GM23248 (cell line): ENCODE data around the gene COL4A4.

Source experiments
- EZH2 ChIP-seq: fragments of 200-600 bp; sonication (generic); IDR thresholded peaks from 2 replicates; pipeline ENCODE4 v1.6.1; 2018; ENCODE audit warnings: antibody characterized with exemption, mild to moderate bottlenecking; ENCODE audit not compliant: insufficient read depth, poor library complexity, severe bottlenecking
- EZH2phosphoT487 ChIP-seq: fragments of 200-600 bp; sonication (generic); IDR thresholded peaks from 2 replicates; pipeline ENCODE4 v1.6.1; 2018; ENCODE audit warnings: antibody characterized with exemption, moderate library complexity, mild to moderate bottlenecking, low read depth; ENCODE audit not compliant: insufficient read depth

DNA sequence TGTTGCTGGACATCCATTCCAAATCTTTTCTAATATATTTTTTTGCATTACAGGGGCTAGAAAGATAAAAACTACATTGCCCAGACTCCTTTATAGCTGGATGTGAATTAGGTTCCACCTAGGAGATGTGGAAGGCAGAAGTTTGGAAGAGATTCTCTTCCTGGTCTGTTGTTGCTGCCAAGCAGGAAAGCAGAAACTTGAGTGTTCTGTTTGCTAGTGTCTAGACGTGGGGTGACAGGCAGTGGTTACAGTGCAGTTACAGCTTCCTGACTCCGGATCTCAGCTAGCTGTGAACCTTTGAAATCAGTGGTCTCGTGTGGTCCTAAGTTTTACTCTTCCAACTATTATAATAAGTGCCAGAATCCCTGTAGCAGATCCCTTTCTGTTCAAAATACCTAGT, 46.2 kb downstream of the COL4A4 start:
- TF ChIP-seq EZH2 (no peak), EZH2phosphoT487 (no peak)
